GM19025 (cell line): Measurements from ENCODE around the gene ZSWIM1.
"Not testable (repeated sequence)": the region's sequence is repeated elsewhere in the genome, so short reads cannot be mapped to it uniquely, and the experiment has no call there.

Source experiments
- ATAC-seq: cut with Tn5 transposase; IDR thresholded peaks from one replicate; pipeline ENCODE4 v1.9.1; 2021; ENCODE audit warnings: mild to moderate bottlenecking, low read depth, moderate library complexity; ENCODE audit not compliant: unreplicated experiment

Gene ZSWIM1

DNA sequence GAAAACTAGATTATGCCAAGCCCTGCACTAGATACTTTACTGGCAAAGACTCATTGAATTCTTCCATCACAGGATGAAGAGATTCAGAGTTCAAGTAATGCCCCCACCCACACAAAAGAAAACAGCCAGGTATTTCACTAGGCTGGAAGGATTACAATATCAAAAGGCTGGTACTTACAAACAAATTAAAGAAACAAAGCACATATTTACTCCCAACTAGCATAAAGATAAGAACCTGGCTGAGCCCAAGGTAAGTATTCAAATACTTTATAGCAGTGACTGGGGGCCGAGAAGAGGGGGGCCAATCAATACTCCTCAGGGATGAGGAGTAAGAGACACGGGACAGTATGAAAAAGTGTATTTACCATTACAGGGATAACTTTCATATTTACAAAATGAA is 27.5 kb upstream of the ZSWIM1 start:
- ATAC-seq = no peak

GRCh38 chr20:45857114-45857881 is 23.7 kb upstream of the ZSWIM1 start, which contains the start of the genes ACOT8 and ZSWIM3:
TSS of gene ACOT8 (minus strand) at chr20:45857392. CDS start at chr20:45857315, 77 bp downstream.
TSS of gene ZSWIM3 (plus strand) at chr20:45857614. CDS start at chr20:45857826, 212 bp downstream.
- peak; percentile 98 for ATAC-seq

- ATAC-seq = peak; percentile 7
These were observed 23.2 kb upstream of the ZSWIM1 start for GRCh38 chr20:45857882-45858216.

DNA sequence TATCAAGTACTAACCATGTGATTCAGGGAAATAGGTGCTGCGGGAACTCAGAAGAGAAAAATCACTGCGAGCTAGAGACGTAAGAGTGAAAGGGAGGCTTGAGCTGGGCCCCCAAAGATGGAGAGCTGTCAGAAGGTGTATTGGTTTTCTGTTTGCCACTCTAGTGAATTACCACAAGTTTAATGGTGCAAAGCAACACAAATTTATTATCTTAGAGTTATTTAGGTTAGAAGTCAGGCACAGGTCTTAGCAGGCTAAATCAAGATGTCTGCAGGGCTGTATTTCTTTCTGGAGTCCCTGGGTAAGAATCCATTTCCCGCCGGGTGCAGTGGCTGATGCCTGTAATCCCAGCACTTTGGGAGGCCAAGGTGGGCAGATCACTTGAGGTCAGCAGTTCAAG is 21.1 kb upstream of the ZSWIM1 start:
- ATAC-seq = no peak

DNA sequence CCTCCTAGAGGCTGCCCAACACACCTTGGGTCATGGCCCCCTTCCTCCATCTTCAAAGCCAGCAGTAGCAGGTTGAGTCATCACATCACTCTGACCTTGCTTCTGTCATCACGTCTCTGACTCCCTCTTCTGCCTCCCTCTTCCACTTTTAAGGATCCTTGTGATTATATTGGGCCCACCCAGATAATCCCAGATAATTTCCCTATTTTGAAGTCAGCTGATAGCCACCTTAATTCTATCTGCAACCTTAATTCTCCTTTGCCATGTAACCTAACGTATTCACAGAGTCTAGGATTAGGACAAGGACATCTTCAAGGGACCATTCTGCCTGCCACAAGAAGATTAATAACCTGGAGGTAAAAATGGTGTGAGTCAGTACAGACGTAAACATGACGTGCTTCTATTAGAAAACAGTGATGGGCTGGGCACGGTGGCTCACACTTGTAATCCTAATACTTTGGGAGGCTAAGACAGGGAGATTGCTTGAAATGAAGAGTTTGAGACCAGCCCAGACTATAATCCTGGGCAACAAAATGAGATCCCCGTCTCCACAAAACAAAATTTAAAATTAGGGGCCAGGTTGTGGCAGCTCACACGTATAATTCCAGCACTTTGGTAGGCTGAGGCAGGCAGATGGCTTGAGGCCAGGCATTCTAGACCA is 20.3 kb upstream of the ZSWIM1 start:
- no peak for ATAC-seq

DNA sequence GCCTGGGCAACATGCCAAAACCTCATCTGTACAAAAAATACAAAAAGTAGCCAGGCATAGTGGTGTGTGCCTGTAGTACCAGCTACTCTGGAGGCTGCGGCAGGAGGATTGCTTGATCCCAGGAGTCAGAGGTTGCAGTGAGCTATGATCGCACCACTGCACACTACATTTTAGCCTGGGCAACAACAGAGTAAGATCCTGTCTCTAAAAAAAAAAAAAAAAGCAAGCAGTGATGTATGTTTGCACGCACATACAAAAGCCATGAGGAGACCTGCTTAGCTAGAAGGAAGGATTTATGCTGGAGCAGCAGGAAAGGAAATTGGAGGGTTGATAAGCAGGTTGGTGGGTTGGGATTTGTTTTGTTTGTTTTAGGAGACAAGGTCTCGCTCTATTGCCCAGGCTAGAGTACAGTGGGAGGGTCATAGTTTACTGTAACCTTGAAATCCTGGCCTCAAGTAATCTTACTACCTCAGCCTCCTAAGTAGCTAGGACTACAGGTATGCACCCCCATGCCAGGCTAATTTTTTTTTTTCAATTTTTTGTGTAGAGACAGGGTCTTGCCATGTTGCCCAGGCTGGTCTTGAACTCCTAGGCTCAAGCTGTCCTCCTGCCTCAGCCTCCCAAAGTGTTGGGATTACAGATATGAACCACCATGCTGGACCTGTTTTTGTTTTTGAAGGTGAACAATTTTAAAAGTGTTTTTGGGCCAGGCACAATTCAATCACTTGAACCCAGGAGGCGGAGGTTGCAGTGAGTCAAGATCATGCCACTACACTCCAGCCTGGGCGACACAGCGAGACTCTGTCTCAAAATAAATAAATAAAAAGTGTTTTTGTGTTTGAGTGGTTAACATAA is 19.6 kb upstream of the ZSWIM1 start:
- ATAC-seq = no peak

- no peak for ATAC-seq
These were observed 17.2 kb upstream of the ZSWIM1 start for GRCh38 chr20:45863543-45864470.

DNA sequence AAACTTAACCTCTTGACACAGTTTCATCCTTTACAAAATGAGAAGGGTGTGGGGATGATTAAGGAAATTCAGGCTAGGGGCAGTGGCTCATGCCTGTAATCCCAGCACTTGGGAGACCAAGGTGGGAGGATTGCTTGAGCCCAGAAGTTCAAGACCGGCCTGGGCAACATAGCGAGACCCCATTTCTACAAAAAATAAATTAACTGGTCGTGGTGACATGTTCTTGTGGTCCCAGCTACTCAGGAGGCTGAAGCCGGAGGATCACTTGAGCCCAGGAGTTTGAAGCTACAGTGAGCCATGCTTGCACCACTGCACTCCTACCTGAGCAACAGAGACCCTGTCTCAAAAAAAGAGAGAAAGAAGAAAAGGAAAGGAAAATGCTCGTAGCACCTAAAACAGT is 14.6 kb upstream of the ZSWIM1 start:
- no peak for ATAC-seq

DNA sequence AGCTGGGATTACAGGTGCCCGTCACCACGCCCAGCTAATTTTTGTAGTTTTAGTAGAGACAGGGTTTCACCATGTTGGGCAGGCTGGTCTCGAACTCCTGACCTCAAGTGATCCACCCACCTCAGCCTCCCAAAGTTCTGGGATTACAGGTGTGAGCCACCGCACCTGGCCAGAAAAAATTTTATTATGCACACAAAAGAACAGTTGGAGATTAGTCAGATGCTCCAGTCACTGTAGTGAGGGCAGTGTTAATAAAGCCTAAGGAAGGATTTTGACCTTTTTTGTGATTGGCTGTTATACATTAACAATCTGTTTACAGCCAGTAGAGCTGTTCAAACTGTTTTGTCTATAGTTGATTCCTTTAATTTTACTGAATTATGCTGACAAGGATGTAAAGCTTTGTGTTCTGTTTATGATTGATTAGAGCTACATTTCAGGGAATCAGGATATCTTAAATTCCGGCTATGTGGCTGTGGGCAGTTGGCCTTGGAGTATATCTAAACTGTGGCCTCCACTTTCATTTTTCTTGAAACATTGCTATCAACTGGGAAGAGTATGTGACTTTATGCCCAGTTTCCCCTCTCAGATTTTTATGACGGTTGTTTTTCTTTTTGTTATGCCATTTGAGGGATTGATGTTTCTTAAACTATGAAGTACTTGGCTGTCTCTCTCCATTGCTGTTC is 13.8 kb upstream of the ZSWIM1 start:
- no peak for ATAC-seq

DNA sequence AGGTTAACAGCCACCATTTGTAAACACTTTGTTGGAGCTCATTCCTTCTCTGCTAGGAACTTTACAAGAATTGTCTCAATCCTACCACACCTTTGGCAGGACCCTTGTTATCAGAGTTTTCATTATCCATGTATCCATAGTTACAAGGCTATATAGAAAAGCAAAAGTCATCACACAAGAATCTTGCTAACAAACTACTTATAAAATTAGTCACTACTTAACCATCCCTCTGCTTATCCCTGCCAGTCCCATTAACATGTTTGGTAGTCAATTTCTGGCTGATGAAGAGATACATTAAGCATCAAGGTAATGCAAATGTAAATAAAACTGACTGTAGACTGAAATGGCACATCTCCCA is 13.2 kb upstream of the ZSWIM1 start:
- ATAC-seq = no peak

GRCh38 chr20:45872626-45873025 is 8.4 kb upstream of the ZSWIM1 start:
- ATAC-seq = no peak

- no peak for ATAC-seq
These were observed 7.5 kb upstream of the ZSWIM1 start for GRCh38 chr20:45873409-45874103.

DNA sequence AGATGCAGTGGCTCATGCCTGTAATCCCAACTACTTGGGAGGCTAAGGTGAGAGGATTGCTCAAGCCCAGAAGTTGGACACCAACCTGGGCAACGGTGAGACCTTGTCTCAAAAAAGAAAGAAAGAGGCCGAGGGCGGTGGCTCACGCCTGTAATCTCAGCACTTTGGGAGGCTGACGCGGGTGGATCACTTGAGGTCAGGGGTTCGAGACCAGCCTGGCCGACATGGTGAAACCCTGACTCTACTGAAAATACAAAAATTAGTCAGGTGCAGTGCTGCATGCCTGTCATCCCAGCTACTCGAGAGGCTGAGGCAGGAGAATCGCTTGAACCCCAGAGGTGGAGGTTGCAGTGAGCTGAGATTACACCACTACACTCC is 6.9 kb upstream of the ZSWIM1 start:
- not testable (repeated sequence) for ATAC-seq

DNA sequence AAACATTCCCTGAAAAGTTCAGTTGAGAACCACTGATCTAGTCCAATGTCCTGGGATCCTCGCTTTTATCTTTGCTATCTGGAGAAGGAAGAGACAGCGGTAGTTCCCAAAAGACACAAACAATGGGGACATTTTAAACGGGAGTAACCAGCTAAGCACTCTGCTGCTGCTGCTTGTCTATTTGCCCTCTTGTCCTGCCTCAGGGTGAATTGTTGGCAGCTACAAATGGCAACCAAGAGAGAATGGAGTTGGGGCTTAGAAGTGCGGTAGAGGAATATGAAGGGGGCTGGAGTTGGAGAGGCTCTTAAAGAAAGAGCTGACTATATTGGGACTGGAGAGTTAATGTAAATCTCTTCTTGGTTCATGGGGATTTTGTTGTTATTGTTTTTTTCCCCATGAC is 6.5 kb upstream of the ZSWIM1 start:
- no peak for ATAC-seq

DNA sequence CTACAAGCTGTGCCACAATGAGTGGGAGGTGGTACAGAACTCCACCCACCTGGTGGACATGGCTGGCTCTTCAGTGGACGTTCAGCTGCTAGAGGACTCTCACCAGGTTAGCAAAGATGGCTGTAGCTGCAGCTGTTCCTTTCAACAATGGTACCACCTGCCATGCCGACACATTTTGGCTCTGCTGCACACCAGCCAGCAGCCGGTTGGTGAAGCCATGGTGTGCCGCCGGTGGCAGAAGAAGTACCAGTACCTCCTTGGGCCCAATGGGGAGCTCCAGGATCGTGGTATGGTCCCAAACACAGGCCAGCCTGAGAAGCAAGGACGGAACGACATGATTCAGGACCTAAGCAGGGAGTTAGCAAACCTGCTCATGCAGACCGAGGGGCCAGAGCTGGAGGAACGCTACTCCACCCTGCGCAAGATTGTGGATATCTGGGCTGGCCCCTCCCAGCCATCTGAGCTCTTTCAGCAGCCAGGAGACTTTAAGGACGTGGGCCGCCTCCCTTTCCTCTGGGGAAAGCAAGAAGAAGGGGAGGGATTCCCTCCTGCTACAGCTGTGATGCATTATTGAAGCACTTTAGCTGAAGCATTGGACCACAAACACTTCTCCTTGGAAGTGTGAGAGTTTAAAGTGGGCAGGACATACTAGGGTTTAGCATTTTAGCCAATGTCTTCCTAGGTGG is 2.8 kb upstream of the ZSWIM1 start:
- ATAC-seq = no peak

- ATAC-seq = no peak
These were observed 1.6 kb downstream of the ZSWIM1 start for GRCh38 chr20:45882469-45883099.

- ATAC-seq = no peak
These were observed 2.1 kb downstream of the ZSWIM1 start for GRCh38 chr20:45883100-45883469.
